ENCODE measurements around the gene NPEPPS.
A peak's percentile ranks its signal among the peaks of the same experiment; 100 is the strongest.

The NPEPPS gene

DNA sequence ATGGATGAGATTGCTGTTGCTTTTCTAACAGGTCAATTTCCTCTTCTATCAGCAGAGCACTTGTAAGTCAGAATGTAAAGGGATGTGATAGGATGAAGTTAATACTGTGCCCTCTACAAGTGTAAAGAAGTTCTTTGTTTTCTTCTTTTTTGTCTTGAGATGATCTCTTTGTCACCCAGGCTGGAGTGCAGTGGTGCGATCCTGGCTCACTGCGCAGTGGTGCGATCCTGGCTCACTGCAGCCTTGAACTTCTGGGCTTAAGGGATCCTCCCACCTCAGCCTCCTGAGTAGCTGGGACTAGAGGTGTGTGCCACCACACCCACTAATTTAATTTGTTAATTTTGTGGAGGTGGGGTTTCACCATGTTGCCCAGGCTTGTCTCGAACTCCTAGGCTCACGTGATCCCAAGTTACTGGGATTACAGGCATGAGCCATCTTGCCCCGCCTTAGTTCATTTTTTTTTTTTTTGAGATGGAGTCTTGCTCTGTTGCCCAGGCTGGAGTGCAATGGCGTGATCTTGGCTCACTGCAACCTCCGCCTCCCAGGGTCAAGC lies 97.2 kb downstream of the NPEPPS start:
- DNase-seq (ENCODE audit: low read depth in 2 of 2, low spot score in 1 of 2) = no peak

DNA sequence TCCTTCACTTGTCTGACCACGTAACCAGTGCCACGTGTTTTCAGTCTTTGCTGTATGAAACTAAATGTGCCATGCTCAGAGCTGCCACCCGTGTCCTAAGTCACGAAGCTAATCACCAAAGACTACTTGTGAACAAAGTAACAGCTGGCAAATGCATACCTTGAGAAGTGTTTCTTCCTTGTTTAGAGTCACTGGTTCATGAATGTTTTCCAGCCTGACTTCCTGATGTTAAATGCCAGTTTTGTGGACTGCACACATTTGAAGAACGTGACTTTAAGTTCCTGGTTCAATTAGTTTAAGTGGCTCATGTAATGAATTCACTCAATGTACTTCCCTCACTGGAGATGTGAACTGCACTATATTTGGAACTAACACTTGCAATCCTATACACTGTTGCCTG lies 98.9 kb downstream of the NPEPPS start:
- no peak for DNase-seq (ENCODE audit: low read depth in 2 of 2, low spot score in 1 of 2)

DNA sequence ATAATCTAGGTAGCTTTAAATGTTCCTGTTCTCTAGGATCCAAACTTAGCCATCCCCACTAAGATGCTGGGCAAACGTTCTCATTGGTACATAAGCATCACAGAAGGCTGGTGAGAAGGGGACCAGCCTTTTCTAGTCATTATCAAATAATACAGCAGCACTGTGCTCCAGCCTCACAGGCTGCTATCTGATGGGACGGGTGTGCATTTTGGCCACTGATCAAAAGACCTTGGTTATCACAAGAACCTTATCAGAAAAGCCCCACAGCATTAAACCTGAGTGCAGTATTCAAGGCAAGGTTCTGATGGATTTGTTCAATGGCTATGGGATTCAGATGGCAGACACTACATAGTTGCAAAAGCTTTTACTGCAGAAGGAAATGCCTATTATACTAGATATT lies 99.7 kb downstream of the NPEPPS start:
- no peak for DNase-seq (ENCODE audit: low read depth in 2 of 2, low spot score in 1 of 2)

DNA sequence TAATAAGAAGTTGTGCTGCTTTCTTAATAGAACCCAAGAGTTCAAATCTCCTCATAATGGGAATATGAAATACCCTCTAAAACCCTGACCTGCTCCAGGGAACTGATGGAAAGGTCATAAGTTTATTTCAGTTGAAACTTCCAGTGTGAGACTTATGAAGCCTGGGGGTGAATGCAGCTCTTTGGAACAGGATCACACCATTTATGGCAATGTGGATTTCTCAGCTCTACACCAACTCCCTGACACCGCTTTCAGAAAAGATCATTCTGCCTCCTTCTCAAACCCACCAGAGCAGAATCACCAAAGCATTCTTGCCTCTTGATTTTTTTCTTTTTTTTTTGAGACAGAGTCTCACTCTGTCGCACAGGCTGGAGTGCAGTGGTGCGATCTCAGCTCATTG lies 102.1 kb downstream of the NPEPPS start:
- DNase-seq (ENCODE audit: low read depth in 2 of 2, low spot score in 1 of 2) = no peak

DNA sequence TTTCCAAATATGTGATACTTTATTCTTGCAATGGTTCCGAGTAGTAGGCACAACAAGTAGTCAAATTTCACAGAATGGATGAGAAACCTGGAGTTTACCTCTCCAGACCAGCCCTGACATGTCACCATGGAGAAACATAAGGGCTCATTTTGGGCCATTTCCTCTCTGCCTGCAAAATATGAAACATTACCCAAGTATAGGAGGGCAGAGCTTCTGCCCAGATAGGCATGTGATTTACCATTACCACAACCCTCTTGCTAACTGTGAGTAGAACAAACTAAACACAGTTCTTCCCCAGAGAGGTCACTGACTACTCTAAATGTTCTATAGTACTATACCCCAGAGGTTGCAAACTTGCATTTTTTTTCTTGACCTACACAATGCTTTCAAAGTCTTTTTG lies 103.1 kb downstream of the NPEPPS start:
- DNase-seq (ENCODE audit: low read depth in 2 of 2, low spot score in 1 of 2) = no peak

DNA sequence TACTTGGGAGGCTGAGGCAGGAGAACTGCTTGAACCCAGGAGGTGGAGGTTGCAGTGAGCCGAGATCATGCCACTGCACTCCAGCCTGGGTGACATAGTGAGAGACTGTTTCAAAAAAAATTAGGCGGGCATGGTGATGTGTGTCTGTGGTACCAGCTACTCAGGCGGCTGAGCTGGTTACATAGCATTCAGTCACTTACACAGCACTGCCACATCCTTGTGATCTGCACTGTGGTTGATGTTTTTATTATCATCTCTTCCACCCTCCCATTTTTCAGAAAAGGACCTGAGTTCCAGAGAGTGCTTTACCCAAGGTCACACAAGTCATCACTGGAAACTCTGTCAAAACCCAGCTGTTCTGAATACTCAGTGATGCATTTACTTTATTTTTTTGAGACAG lies 104.0 kb downstream of the NPEPPS start:
- DNase-seq (ENCODE audit: low read depth in 2 of 2, low spot score in 1 of 2) = no peak

DNA sequence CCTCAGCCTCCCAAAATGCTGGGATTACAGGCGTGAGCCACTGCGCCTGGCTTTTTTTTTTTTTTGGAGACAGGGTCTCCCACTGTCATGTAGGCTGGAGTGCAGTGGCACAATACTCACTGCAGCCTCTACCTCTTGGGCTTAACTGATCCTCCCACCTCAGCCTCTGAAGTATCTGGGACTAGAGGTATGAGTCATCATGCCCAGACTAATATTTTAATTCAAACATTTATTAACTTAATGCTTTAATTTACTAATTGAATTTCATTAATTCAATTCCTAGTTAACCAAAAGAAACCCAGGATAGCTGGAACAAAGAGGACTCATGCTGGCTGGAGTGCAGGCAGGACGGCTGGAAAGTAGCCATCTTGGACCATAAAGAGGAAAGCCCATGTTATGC lies 104.8 kb downstream of the NPEPPS start:
- DNase-seq (ENCODE audit: low read depth in 2 of 2, low spot score in 1 of 2) = no peak

DNA sequence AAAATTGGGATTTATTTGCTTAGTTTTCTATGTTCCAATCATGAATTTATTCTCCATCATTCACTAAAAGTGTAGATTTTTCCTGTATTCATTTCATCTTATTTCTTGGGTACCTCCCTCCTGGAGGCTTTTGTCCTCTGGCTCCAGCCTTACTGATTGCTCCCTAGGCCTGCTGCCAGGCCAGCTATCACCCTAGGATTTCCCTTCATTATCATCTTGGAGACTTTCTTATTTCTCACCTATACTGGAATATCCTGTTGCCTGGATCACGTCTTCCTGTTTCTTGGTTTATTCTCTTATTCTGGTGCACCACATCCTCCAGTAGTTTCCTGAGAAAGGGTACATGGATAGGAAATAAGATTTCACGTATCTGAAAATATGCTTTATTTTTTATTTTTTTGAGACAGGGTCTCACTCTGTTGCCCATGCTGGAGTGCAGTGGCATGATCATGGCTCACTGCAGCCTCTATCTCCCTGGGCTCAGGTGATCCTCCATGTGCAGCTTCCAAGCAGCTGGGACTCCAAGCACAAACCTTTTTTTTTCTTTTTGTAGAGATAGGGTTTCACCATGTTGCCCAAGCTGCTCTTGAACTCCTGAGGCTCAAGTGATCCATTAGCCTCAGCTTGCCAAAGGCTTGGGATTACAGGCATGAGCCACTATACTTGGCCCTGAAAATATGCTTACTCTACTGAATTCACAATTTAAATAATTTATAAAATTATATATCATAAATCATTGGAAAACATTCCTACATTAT lies 105.5 kb downstream of the NPEPPS start:
- no peak for DNase-seq (ENCODE audit: low read depth in 2 of 2, low spot score in 1 of 2)

DNA sequence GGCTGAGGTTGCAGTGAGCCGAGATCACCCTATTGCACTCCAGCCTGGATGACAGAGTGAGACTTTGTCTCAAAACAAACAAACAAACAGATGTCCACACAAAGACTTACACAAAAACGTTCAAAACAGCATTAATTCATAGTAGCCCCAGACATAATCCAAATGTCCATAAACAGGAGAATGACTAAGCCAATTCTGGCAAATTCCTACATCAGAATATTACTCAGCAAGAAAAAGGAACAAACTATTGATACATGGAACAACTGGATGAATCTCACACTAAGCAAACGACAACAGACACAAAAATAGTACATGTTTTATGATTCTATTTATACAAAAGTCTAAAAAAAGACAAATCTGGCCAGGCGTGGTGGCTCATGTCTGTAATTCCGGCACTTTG lies 108.0 kb downstream of the NPEPPS start:
- DNase-seq (ENCODE audit: low read depth in 2 of 2, low spot score in 1 of 2) = no peak

DNA sequence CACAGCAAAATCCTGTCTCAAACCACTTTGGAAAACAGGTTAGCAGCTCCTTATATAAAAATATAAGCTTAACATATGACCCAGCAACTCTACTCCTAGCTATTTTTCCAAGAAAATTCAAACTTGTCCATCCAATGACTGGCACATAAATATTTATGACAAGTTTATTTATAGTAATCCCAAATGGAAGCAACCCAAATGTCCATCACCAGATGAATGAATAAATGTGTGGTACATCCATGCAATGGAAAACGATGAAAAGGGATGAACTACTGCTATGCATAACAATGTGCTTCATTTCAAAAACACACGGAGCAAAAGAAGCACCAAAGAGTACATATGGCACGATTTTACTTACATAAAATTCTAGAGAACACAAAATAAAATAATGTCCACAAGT lies 109.2 kb downstream of the NPEPPS start:
- no peak for DNase-seq (ENCODE audit: low read depth in 2 of 2, low spot score in 1 of 2)

DNA sequence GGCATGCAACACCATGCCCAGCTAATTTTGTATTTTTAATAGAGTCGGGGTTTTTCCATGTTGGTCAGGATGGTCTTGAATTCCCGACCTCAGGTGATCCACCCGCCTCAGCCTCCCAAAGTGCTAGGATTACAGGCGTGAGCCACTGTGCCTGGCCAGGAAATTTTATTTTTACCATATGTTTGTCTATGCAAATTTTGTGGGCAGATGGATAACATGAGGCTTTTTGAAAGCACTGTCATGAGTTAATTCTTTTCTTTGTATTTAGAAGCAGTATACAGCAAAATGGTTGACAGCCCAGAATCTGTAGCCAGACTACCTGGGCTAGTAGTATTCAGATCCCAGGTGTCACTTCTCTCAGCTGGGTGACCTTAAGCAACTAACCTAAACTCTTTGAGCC lies 110.3 kb downstream of the NPEPPS start:
- DNase-seq (ENCODE audit: low read depth in 2 of 2, low spot score in 1 of 2) = no peak

DNA sequence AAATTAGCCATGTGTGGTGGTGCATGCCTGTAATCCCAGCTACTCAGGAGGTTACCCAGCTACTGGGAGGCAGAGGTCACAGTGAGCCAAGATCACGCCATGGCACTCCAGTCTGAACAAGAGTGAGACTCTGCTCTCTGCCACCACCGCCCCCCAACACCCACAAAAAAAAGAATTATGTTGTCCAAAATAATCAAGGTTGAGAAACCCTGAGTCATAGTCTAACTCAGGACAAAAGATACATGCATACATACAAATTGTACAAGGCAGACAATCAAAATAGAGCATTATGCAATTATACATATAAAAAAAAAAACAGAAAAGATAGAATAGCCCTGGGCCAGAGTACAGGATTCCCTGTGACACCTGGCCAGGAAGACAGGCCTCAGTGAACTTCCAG lies 112.2 kb downstream of the NPEPPS start:
- DNase-seq (ENCODE audit: low read depth in 2 of 2, low spot score in 1 of 2) = no peak

DNA sequence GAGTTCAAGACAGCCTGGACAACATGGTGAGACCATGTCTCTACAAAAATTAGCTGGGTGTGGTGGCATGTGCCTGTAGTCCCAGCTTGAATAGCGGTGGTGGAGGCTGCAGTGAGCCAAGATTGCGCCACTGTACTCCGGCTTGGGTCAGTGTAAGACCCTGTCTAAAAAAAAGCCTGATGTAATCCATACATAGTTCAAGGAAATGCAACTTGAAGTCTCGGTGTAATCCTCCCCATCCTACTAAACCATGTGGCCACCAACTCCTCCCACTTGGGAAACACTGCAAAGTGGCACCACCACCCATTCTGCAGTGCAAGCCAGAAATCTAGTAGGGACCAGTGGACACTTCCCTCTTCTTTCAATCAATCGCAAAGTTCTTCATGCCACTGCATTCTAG lies 113.4 kb downstream of the NPEPPS start:
- no peak for DNase-seq (ENCODE audit: low read depth in 2 of 2, low spot score in 1 of 2)

DNA sequence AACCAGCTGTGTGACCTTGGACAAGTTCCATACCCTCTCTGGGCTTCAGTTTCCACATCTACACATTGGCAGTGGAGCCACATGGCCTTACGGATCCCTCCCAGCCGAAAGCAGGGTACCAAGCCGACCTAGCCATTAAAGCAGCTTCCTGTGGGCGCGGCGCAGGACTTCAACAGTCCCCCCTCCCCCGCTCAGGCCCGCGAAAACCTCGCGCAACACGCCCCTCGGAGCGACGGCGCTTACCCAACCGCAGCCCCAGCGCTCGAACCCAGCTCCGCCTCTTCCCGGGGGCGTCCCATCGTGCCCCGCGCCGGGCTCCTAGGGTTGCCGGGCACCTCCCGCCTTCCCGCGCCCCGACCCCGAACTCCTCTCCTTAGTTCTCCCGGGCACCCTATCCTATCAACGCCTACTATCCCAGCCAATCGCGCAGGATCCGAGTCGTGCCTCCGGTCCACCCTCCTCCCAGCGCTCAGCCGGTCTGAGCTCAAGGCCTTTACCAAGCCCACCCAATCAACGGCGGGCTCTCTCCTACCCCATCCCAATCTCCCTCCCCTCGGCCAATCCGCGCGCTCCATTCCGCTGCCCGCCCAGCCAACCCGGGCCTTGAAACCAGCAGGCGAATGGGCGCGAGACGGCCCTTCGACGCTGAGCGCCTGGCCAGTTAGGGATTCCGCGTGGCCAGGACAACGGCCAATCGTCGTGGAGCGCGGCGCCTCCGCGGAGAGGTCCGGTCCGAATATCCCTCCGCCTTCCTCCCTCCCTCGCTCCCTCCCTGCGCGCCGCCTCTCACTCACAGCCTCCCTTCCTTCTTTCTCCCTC lies 118.5 kb downstream of the NPEPPS start, which contains the start of gene KPNB1:
TSS of gene KPNB1 (plus strand) at position 767 of the 819 bp plus-strand sequence. CDS start 326 bp downstream, outside the sequence.
- DNase-seq (ENCODE audit: low read depth in 2 of 2, low spot score in 1 of 2) = peak; percentile 91 to 94

DNA sequence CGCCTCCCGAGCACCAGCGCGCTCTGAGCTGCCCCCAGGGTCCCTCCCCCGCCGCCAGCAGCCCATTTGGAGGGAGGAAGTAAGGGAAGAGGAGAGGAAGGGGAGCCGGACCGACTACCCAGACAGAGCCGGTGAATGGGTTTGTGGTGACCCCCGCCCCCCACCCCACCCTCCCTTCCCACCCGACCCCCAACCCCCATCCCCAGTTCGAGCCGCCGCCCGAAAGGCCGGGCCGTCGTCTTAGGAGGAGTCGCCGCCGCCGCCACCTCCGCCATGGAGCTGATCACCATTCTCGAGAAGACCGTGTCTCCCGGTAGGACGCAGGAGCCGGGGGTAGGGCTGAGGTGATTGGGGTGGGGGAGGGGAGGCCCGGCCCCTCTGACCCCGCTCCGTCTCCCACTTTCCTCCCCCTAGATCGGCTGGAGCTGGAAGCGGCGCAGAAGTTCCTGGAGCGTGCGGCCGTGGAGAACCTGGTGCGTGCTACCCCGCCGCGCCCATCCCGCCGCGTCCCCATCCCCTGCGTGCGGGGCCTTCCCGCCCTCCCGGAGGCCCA lies 119.1 kb downstream of the NPEPPS start:
- DNase-seq (ENCODE audit: low read depth in 2 of 2, low spot score in 1 of 2) = peak; percentile 21 to 30

DNA sequence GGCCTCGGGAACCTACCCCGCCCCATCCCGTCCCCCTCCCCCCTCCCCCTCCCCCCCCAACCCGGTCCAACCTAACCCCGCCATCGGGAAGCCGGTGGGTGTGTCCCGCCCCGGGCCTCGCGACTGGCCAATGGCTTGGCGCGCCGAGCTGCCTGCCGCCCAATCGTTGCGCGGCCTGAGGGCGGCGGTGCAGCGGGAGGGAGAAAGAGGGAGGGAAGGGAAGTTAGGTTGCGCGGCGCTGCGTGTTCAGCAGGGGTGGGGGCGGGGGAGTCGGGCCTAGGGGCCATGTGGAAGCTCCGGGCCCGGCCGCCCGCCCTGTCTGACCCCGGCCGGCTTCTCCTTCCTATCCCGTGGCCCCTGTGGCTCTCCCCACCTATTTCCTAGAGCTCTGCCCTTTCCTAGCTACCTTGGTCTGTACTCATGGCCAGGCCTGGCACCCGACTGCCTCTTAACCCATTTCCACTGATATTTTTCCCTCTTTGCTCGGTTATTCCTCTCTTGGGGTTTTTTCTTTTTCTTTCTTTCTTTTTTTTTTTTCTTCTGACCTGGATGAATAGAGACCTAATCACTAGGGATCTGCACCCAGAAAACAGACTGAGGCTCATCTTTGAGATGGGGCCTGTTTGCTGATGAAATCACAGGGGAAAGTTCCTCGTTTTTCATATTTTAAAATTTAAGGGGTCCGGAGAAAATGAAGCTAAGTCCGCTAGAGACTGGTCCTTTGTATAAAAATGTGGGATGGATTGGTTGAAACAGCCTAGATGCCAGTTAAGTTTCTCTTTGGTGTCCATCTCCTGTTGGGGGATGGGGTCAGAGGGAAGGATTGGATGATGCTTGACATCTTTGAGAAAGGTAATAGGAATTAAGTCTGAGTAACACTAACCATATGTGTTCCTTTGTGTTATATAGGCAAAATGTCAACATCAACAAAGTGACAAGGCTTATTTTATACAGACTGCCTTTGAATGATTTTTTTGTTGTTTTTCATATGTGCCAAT lies 119.9 kb downstream of the NPEPPS start:
- DNase-seq (ENCODE audit: low read depth in 2 of 2, low spot score in 1 of 2) = peak; percentile 79 to 90

DNA sequence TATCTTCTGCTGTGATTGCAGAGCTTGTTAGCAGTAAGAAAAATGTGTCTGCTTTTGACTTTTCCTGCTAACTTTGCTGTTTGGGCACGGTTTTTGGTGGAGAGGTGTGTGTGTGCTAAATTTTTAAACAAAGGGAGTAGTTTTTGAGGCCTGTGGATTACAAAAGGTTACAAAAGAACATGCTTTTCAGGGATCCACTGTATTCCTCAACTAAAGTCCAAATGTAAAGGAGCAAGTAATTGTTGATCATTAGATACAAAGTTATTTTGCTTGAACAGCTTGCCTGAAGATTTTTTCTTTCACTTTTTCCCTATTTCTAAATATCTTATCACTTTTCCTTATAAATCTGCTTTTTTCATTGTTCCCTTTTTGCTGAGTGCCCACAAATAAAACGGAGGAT lies 120.8 kb downstream of the NPEPPS start:
- DNase-seq (ENCODE audit: low read depth in 2 of 2, low spot score in 1 of 2) = no peak

DNA sequence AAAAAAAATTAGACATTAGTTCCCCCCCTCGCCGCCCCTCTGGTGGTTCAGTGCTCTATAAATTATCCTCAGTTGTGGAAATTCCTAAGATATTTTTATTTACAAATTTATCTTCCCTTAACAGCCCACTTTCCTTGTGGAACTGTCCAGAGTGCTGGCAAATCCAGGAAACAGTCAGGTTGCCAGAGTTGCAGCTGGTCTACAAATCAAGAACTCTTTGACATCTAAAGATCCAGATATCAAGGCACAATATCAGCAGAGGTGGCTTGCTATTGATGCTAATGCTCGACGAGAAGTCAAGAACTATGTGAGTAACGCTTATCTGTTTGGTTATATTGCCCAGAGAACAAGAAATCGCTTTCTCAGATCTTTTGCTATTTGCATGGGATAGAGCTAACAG lies 121.7 kb downstream of the NPEPPS start:
- no peak for DNase-seq (ENCODE audit: low read depth in 2 of 2, low spot score in 1 of 2)

DNA sequence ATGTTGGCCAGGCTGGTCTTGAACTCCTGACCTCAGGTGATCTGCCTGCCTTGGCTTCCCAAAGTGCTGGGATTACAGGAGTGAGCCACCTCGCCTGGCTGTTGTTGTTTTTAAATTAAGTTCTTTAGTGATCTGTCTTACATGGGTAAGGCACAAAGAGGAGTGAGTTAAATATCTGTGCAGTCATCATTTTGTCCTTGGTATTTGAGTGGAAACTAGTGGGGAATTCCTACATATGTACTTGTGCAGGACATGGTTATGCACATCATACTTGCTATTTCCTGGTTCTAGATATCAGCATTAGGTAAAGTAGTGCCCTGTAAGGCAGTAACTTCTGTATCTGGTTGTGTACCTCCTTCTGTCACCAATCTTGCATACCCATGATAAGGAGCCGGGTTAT lies 122.5 kb downstream of the NPEPPS start:
- no peak for DNase-seq (ENCODE audit: low read depth in 2 of 2, low spot score in 1 of 2)

DNA sequence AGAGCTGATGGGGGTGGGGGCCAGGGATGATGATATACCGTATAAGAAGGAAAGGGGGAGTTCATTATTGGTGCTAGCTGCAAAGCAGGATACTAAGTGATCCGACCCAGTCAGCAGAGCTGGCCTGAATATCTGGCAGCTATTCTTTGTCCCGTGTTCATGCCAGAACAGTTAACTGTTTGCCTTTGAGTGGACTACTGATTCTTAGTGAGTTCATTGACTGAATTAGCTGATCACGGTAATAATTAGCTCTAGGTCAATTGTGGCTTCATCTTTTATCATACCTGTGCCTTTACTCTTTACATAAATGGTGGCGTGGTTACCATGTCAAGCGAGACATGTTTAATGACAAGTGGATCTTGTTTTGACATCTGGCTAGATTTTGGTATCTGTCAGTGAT lies 124.1 kb downstream of the NPEPPS start:
- DNase-seq (ENCODE audit: low read depth in 2 of 2, low spot score in 1 of 2) = no peak

DNA sequence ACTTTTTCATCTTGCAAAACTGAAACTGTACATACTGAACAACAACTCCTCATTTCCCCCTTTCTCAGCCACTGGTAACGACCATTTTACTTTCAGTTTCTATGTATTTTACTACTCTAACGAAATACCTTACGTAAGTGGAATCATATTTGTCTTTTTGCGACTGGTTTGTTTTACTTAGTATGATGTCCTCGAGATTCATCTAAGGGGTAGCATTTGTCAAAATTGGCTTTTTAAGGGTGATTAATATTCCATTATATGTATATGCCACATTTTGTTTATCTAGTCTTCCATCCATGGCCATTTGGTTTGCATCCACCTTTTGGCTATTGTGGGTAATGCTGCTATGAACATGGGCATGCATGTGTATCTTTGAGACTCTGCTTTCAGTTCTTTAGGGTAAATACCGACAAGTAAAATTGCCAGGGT lies 129.2 kb downstream of the NPEPPS start:
- DNase-seq (ENCODE audit: low read depth in 2 of 2, low spot score in 1 of 2) = no peak
